GM23338 (cell line): ENCODE results near the gene OR2B2. TPM values are rescaled to one million over a fixed set of nuclear protein-coding genes. Genes with fewer than 3 reads are reported as not detected.
"Not testable (repeated sequence)": the region's sequence is repeated elsewhere in the genome, so short reads cannot be mapped to it uniquely, and the experiment has no call there.

Experiments used
- ATAC-seq: fragments of 200-7000 bp; cut with Tn5 transposase; 3 replicates; pipeline ENCODE4 v1.9.1; 2020
- DNase-seq: peaks from one replicate; pipeline ENCODE4 v3.0.0-alpha.2; 2015; ENCODE audit warnings: low spot score
- H2AFZ ChIP-seq: fragments of 200-600 bp; sonication (generic); 2 replicates; pipeline ENCODE4 v1.8.0; 2016; ENCODE audit warnings: antibody characterized with exemption, mild to moderate bottlenecking, moderate library complexity
- H3F3A ChIP-seq: fragments of 200-600 bp; sonication (generic); replicated peaks from 2 replicates; pipeline ENCODE4 v1.8.0; 2017; ENCODE audit warnings: antibody characterized with exemption, mixed run types, low read depth
- H3K27ac ChIP-seq: fragments of 200-600 bp; sonication (generic); 2 replicates; pipeline ENCODE4 v1.6.1; 2016; ENCODE audit warnings: low read depth
- H3K27me3 ChIP-seq: fragments of 200-600 bp; sonication (generic); 2 replicates; pipeline ENCODE4 v1.8.0; 2016; ENCODE audit warnings: mild to moderate bottlenecking, mixed run types, moderate library complexity; ENCODE audit not compliant: insufficient read depth
- H3K36me3 ChIP-seq: fragments of 200-600 bp; sonication (generic); 2 replicates; pipeline ENCODE4 v1.8.0; 2016; ENCODE audit warnings: mild to moderate bottlenecking; ENCODE audit not compliant: insufficient read depth
- H3K4me1 ChIP-seq: fragments of 200-600 bp; sonication (generic); 2 replicates; pipeline ENCODE4 v1.8.0; 2016; ENCODE audit warnings: mild to moderate bottlenecking, moderate library complexity; ENCODE audit not compliant: insufficient read depth
- H3K4me2 ChIP-seq: fragments of 200-600 bp; sonication (generic); 2 replicates; pipeline ENCODE4 v1.7.1; 2017; ENCODE audit warnings: mixed run types
- H3K4me3 ChIP-seq: fragments of 200-600 bp; sonication (generic); 2 replicates; pipeline ENCODE4 v1.6.1; 2016; ENCODE audit warnings: mixed run types
- H3K79me2 ChIP-seq: fragments of 200-600 bp; sonication (generic); replicated peaks from 2 replicates; pipeline ENCODE4 v1.8.0; 2017; ENCODE audit warnings: mild to moderate bottlenecking; ENCODE audit not compliant: insufficient read depth
- H3K9me2 ChIP-seq: fragments of 200-600 bp; sonication (generic); 2 replicates; pipeline ENCODE4 v1.8.0; 2017; ENCODE audit not compliant: insufficient read depth
- H4K20me1 ChIP-seq: fragments of 200-600 bp; sonication (generic); replicated peaks from 2 replicates; pipeline ENCODE4 v1.8.0; 2017; ENCODE audit warnings: mild to moderate bottlenecking; ENCODE audit not compliant: insufficient read depth
- H3K27ac Mint-ChIP-seq: 2 replicates; pipeline ENCODE4 v1.8.0; 2020; ENCODE audit warnings: inconsistent platforms, mild to moderate bottlenecking, moderate library complexity, mixed read lengths
- H3K27me3 Mint-ChIP-seq: 3 replicates; pipeline ENCODE4 v1.8.0; 2022; ENCODE audit warnings: low read depth, mild to moderate bottlenecking, moderate library complexity, mixed read lengths, inconsistent platforms; ENCODE audit not compliant: insufficient read depth, poor library complexity
- H3K36me3 Mint-ChIP-seq: 3 replicates; pipeline ENCODE4 v1.8.0; 2021; ENCODE audit warnings: low read depth, mild to moderate bottlenecking, inconsistent platforms, moderate library complexity, mixed read lengths
- H3K4me1 Mint-ChIP-seq: 3 replicates; pipeline ENCODE4 v1.8.0; 2020; ENCODE audit warnings: mild to moderate bottlenecking, inconsistent platforms, mixed read lengths
- H3K4me3 Mint-ChIP-seq: 3 replicates; pipeline ENCODE4 v1.8.0; 2021; ENCODE audit warnings: moderate library complexity, mild to moderate bottlenecking, inconsistent platforms, mixed read lengths
- H3K9me3 Mint-ChIP-seq: 3 replicates; pipeline ENCODE4 v1.8.0; 2020; ENCODE audit warnings: moderate library complexity, mild to moderate bottlenecking, inconsistent platforms, mixed read lengths
- CREB1 ChIP-seq: fragments of 250-450 bp; sonication (Bioruptor Pico); IDR thresholded peaks from 2 replicates; pipeline ENCODE4 v1.5.0; 2020; ENCODE audit warnings: low read depth, mild to moderate bottlenecking, moderate library complexity
- EZH2phosphoT487 ChIP-seq: fragments of 200-600 bp; sonication (generic); IDR thresholded peaks from one replicate; pipeline ENCODE4 v1.8.1; 2018; ENCODE audit warnings: antibody characterized with exemption; ENCODE audit not compliant: unreplicated experiment
- JUNB ChIP-seq: IDR thresholded peaks from one replicate; pipeline ENCODE4 v1.6.1; 2016; ENCODE audit warnings: antibody characterized with exemption; ENCODE audit not compliant: unreplicated experiment
- POLR2AphosphoS5 ChIP-seq: IDR thresholded peaks from 2 replicates; pipeline ENCODE4 v1.6.1; 2016; ENCODE audit warnings: antibody characterized with exemption, low read depth
- ZNF114 ChIP-seq: fragments of 250-450 bp; sonication (Bioruptor Pico); IDR thresholded peaks from 2 replicates; pipeline ENCODE4 v1.5.0; 2020; ENCODE audit warnings: mild to moderate bottlenecking, moderate library complexity
- polyA plus RNA-seq: library from polyadenylated mRNA; unstranded; fragments of >200 nt; fragmentation: Nextera tagmentation; extraction: Ambion mirVana; gene quantifications from 2 replicates; pipeline ENCODE4 v1.2.1, GENCODE V29; 2016
- total RNA-seq: library from RNA; depleted of rRNA; stranded (reverse); fragments of >200 nt; shearing (Covaris generic); gene quantifications from 2 replicates; pipeline ENCODE4 v1.2.3, GENCODE V29; 2014
- TF ChIP-seq, protein P1 (sequence below): IDR thresholded peaks from one replicate; pipeline ENCODE4 v1.6.1; 2018; ENCODE audit warnings: antibody characterized with exemption; ENCODE audit not compliant: unreplicated experiment

OR2B2 gene
- total and polyA plus RNA-seq, 2 experiments from 2014 or later, result 0.38 TPM; not detected in 1

DNA sequence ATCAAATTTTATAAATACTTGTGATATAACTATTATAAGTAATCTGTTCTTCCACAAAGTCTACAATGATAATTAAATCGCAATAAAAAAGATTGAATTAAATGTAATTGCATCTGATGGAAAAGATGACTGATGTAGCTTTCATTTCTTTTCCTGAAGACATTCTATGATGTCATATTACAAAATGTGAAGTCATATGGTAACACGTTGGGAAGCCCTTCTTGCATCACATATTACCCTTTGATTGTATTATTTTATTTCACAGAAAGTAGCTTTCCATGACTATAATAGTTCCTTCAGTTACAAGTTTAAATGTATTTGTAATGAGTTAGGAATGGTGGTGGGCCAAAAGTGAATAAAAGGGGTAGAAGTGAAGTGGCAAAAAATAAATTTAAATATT lies 19.0 kb upstream of the OR2B2 start:
- Histone ChIP-seq H4K20me1 (no peaks in the 10 kb centered on the region), H3K4me3 (no peak overlapping the region), H2AFZ (no peak overlapping the region), H3K36me3 (no peaks in the 10 kb centered on the region), H3K4me1 (no peaks in the 10 kb centered on the region), H3K27me3 (no peaks in the 10 kb centered on the region), H3K79me2 (no peaks in the 10 kb centered on the region), H3K4me2 (no peak overlapping the region), H3F3A (no peaks in the 10 kb centered on the region), H3K9me2 (no peaks in the 10 kb centered on the region), H3K27ac (no peak overlapping the region)
- Mint-ChIP-seq H3K4me3 (no peak overlapping the region), H3K9me3 (peaks cover 27% of the 10 kb centered on the region), H3K27me3 (no peaks in the 10 kb centered on the region), H3K27ac (no peak overlapping the region), H3K36me3 (peaks cover 19% of the 10 kb centered on the region), H3K4me1 (no peaks in the 10 kb centered on the region)
- DNase-seq (no peak), ATAC-seq (no peak)
- TF ChIP-seq CREB1 (CRISPR knock-in tag) (no peak), ZNF114 (CRISPR knock-in tag) (no peak)

DNA sequence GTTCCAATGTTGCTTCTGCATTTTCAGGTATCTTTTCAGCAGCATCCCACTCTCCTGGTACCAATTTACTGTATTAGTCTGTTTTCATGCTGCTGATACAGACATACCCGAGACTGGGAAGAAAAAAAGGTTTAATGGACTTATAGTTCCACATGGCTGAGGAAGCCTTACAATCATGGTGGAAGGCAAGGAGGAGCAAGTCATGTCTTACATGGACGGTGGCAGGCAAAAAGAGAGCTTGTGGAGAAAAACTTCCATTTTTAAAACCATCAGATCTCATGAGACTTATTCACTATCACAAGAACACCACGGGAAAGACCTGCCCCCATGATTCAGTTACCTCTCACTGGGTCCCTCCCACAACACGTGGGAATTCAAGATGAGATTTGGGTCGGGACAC lies 17.7 kb upstream of the OR2B2 start:
- H3K36me3 ChIP-seq, H3K9me2 ChIP-seq, H2AFZ ChIP-seq, H3K4me1 ChIP-seq, H3K4me3 Mint-ChIP-seq, ATAC-seq, H3K79me2 ChIP-seq, H3K27ac ChIP-seq, H3K4me2 ChIP-seq, H3K27ac Mint-ChIP-seq, H3K27me3 Mint-ChIP-seq, H3K4me1 Mint-ChIP-seq, H3K27me3 ChIP-seq, H3F3A ChIP-seq, H4K20me1 ChIP-seq, H3K4me3 ChIP-seq, DNase-seq: not testable (repeated sequence)
- Mint-ChIP-seq H3K36me3 (peaks cover 19% of the 10 kb centered on the region), H3K9me3 (peaks cover 27% of the 10 kb centered on the region)

DNA sequence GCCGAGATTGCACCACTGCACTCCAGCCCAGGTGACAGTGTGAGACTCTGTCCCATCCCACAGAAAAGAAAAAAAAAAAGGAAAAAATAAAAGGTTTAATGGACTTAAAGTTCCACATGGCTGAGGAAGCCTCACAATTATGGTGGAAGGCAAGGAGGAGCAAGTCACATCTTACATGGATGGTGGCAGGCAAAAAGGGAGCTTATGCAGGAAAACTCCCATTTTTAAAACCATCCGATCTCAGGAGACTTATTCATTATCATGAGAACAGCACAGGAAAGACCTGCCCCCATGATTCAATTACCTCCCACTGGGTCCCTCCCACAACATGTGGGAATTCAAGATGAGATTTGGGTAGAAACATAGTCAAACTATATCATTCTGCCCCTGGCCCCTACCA lies 15.8 kb upstream of the OR2B2 start:
- not testable (repeated sequence) for H3K27ac Mint-ChIP-seq, H3K36me3 ChIP-seq, H3K4me1 ChIP-seq

DNA sequence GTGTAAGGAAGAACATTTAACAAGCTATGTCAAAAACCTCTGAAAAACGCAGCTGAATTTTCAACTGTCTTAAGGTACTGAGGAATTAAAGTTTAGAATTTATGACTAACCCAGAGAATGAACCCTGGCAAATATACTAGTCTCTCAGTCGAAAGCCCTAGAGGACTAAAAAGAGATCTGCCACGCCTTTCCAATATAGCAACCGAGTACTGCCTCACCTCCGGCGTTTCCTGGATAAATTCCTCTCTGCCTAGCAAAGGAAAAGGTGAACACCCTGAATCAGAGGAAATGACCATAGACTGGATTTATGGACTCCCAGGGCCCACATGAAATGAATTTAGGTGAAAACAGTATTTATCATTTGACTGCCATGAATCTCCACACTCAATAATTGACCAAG lies 12.0 kb upstream of the OR2B2 start:
- Mint-ChIP-seq H3K4me3 (no peak overlapping the region), H3K27me3 (no peaks in the 10 kb centered on the region), H3K4me1 (no peaks in the 10 kb centered on the region), H3K9me3 (peaks cover 18% of the 10 kb centered on the region), H3K36me3 (peaks cover 11% of the 10 kb centered on the region; the same call in 1 of the 3 replicates), H3K27ac (no peak overlapping the region)
- ATAC-seq, result no peak
- Histone ChIP-seq H3K36me3 (no peaks in the 10 kb centered on the region), H4K20me1 (no peaks in the 10 kb centered on the region), H3K9me2 (no peaks in the 10 kb centered on the region), H3K4me3 (no peak overlapping the region), H3K79me2 (no peaks in the 10 kb centered on the region), H3K4me1 (no peaks in the 10 kb centered on the region), H3K27me3 (no peaks in the 10 kb centered on the region), H3K4me2 (no peak overlapping the region), H3K27ac (no peak overlapping the region), H3F3A (no peaks in the 10 kb centered on the region), H2AFZ (no peak overlapping the region)
- no peak for DNase-seq
- TF ChIP-seq POLR2AphosphoS5 (no peak), EZH2phosphoT487 (no peak), JUNB (no peak)
- TF ChIP-seq, protein P1, sequence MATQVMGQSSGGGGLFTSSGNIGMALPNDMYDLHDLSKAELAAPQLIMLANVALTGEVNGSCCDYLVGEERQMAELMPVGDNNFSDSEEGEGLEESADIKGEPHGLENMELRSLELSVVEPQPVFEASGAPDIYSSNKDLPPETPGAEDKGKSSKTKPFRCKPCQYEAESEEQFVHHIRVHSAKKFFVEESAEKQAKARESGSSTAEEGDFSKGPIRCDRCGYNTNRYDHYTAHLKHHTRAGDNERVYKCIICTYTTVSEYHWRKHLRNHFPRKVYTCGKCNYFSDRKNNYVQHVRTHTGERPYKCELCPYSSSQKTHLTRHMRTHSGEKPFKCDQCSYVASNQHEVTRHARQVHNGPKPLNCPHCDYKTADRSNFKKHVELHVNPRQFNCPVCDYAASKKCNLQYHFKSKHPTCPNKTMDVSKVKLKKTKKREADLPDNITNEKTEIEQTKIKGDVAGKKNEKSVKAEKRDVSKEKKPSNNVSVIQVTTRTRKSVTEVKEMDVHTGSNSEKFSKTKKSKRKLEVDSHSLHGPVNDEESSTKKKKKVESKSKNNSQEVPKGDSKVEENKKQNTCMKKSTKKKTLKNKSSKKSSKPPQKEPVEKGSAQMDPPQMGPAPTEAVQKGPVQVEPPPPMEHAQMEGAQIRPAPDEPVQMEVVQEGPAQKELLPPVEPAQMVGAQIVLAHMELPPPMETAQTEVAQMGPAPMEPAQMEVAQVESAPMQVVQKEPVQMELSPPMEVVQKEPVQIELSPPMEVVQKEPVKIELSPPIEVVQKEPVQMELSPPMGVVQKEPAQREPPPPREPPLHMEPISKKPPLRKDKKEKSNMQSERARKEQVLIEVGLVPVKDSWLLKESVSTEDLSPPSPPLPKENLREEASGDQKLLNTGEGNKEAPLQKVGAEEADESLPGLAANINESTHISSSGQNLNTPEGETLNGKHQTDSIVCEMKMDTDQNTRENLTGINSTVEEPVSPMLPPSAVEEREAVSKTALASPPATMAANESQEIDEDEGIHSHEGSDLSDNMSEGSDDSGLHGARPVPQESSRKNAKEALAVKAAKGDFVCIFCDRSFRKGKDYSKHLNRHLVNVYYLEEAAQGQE, result no peak

More for the DNA sequence above, 15.8 kb upstream of the OR2B2 start:
- not testable (repeated sequence) for H3K27ac ChIP-seq, H3K4me2 ChIP-seq, ATAC-seq, H3K27me3 ChIP-seq, DNase-seq, H3K9me2 ChIP-seq, H3K4me3 ChIP-seq, H3K79me2 ChIP-seq, H3K4me1 Mint-ChIP-seq, H3K27me3 Mint-ChIP-seq, H2AFZ ChIP-seq, H3F3A ChIP-seq, H4K20me1 ChIP-seq, H3K4me3 Mint-ChIP-seq
- Mint-ChIP-seq H3K9me3 (peaks cover 27% of the 10 kb centered on the region), H3K36me3 (peaks cover 19% of the 10 kb centered on the region)
